Measurements from ENCODE around the gene PDE6B.

DNA sequence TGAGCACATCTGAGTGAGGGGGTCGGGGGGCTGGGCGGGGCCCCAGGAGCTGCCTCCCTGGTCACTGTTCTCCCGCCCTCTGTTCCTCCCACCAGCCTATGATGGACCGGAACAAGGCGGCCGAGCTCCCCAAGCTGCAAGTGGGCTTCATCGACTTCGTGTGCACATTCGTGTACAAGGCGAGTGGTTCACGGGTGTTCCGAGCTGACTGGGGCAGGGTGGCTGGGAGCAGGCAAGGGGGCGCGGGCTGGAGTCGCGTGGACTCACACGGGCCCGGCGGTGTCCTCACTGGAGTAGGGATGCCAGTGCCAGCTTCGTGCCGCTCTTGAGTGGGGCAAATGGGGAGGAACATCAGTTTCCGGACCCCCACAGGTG is 41.0 kb downstream of the PDE6B start:
- TF ChIP-seq, protein P1, sequence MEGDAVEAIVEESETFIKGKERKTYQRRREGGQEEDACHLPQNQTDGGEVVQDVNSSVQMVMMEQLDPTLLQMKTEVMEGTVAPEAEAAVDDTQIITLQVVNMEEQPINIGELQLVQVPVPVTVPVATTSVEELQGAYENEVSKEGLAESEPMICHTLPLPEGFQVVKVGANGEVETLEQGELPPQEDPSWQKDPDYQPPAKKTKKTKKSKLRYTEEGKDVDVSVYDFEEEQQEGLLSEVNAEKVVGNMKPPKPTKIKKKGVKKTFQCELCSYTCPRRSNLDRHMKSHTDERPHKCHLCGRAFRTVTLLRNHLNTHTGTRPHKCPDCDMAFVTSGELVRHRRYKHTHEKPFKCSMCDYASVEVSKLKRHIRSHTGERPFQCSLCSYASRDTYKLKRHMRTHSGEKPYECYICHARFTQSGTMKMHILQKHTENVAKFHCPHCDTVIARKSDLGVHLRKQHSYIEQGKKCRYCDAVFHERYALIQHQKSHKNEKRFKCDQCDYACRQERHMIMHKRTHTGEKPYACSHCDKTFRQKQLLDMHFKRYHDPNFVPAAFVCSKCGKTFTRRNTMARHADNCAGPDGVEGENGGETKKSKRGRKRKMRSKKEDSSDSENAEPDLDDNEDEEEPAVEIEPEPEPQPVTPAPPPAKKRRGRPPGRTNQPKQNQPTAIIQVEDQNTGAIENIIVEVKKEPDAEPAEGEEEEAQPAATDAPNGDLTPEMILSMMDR (conservative IDR thresholded peaks at IDR 0.05; ENCODE audit: low read depth in 2 of 2): no peak
- TF ChIP-seq, protein P2, sequence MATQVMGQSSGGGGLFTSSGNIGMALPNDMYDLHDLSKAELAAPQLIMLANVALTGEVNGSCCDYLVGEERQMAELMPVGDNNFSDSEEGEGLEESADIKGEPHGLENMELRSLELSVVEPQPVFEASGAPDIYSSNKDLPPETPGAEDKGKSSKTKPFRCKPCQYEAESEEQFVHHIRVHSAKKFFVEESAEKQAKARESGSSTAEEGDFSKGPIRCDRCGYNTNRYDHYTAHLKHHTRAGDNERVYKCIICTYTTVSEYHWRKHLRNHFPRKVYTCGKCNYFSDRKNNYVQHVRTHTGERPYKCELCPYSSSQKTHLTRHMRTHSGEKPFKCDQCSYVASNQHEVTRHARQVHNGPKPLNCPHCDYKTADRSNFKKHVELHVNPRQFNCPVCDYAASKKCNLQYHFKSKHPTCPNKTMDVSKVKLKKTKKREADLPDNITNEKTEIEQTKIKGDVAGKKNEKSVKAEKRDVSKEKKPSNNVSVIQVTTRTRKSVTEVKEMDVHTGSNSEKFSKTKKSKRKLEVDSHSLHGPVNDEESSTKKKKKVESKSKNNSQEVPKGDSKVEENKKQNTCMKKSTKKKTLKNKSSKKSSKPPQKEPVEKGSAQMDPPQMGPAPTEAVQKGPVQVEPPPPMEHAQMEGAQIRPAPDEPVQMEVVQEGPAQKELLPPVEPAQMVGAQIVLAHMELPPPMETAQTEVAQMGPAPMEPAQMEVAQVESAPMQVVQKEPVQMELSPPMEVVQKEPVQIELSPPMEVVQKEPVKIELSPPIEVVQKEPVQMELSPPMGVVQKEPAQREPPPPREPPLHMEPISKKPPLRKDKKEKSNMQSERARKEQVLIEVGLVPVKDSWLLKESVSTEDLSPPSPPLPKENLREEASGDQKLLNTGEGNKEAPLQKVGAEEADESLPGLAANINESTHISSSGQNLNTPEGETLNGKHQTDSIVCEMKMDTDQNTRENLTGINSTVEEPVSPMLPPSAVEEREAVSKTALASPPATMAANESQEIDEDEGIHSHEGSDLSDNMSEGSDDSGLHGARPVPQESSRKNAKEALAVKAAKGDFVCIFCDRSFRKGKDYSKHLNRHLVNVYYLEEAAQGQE (IDR thresholded peaks at IDR 0.05; ENCODE audit: unreplicated experiment): no peak
- TF ChIP-seq CREB1 (CRISPR knock-in tag; IDR thresholded peaks at IDR 0.05; ENCODE audit: low read depth) (no peak), POLR2AphosphoS5 (IDR thresholded peaks at IDR 0.05; ENCODE audit: low read depth) (no peak), EZH2 (IDR thresholded peaks at IDR 0.05; ENCODE audit: low read depth, unreplicated experiment) (no peak), JUNB (IDR thresholded peaks at IDR 0.05; ENCODE audit: unreplicated experiment) (no peak), EZH2phosphoT487 (IDR thresholded peaks at IDR 0.05; ENCODE audit: unreplicated experiment) (no peak), STAT1 (IDR thresholded peaks at IDR 0.05; ENCODE audit: unreplicated experiment) (no peak), ZNF114 (CRISPR knock-in tag; IDR thresholded peaks at IDR 0.05) (no peak), ZNF331 (CRISPR knock-in tag; IDR thresholded peaks at IDR 0.05; ENCODE audit: low read depth) (no peak), NANOG (IDR thresholded peaks at IDR 0.05; ENCODE audit: borderline replicate concordance) (no peak)
- TF ChIP-seq, protein P3, sequence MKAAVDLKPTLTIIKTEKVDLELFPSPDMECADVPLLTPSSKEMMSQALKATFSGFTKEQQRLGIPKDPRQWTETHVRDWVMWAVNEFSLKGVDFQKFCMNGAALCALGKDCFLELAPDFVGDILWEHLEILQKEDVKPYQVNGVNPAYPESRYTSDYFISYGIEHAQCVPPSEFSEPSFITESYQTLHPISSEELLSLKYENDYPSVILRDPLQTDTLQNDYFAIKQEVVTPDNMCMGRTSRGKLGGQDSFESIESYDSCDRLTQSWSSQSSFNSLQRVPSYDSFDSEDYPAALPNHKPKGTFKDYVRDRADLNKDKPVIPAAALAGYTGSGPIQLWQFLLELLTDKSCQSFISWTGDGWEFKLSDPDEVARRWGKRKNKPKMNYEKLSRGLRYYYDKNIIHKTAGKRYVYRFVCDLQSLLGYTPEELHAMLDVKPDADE (IDR thresholded peaks at IDR 0.05): no peak

Measured in GM23338 (cell line).